Stomach (tissue), 4 donors: ENCODE data around the gene JOSD1.

ENCODE experiments used
- CTCF ChIP-seq, 7 experiments: fragments of 450-650 bp in 4 of 7; fragments of 200-600 bp in 3 of 7; sonication (generic) in 3 of 7; IDR thresholded peaks; one replicate each; pipeline ENCODE4 v1.5.1; 2016 to 2019; ENCODE audit warnings: antibody characterized with exemption in 7 of 7, control low read depth in 2 of 7, mild to moderate bottlenecking in 1 of 7
- EP300 ChIP-seq: sonication (generic); formaldehyde crosslinking; IDR thresholded peaks from one replicate; pipeline ENCODE4 v1.6.1; 2017; ENCODE audit warnings: antibody characterized with exemption
- POLR2AphosphoS5 ChIP-seq, 3 donors: sonication (generic); formaldehyde crosslinking; IDR thresholded peaks; one replicate each; pipeline ENCODE4 v1.6.1; 2016; ENCODE audit warnings: antibody characterized with exemption in 3 of 3

GRCh38 chr22:38730411-38730871 is 29.7 kb upstream of the JOSD1 start:
- TF ChIP-seq CTCF (IDR thresholded peaks at IDR 0.05) (no peak), EP300 (no peak), POLR2AphosphoS5 (IDR thresholded peaks at IDR 0.05) (no peak)
